Prostate gland (tissue), 2 donors: Measurements from ENCODE around the gene ARL6IP5. TPM values are rescaled to one million over a fixed set of nuclear protein-coding genes. Genes with fewer than 3 reads are reported as not detected.

Experiments
- DNase-seq: peaks from one replicate; pipeline ENCODE4 v3.0.0-alpha.2; 2019; ENCODE audit warnings: low spot score
- H3K27ac ChIP-seq, 2 donors: fragments of 200-600 bp; sonication (generic); 2 replicates each; pipeline ENCODE4 v1.5.1; 2017 to 2019
- H3K27me3 ChIP-seq: fragments of 200-600 bp; sonication (generic); replicated peaks from 2 replicates; pipeline ENCODE4 v1.5.1; 2019; ENCODE audit not compliant: insufficient read depth
- H3K36me3 ChIP-seq, 2 donors: fragments of 200-600 bp; sonication (generic); 1 replicate in 1 of 2; 2 replicates in 1 of 2; pipeline versions ENCODE4 v1.5.1 to v1.8.1; 2017 to 2019
- H3K4me1 ChIP-seq: fragments of 200-600 bp; sonication (generic); replicated peaks from 2 replicates; pipeline ENCODE4 v1.5.1; 2019
- H3K4me3 ChIP-seq, 2 donors: fragments of 200-600 bp; sonication (generic); 2 replicates each; pipeline ENCODE4 v1.5.1; 2017 to 2019
- H3K9me3 ChIP-seq: fragments of 200-600 bp; sonication (generic); 2 replicates; pipeline ENCODE4 v1.5.1; 2017
- CTCF ChIP-seq, 4 experiments: fragments of 200-600 bp in 2 of 4; fragments of 450-650 bp in 2 of 4; sonication (generic) in 2 of 4; IDR thresholded peaks; 1 replicate in 3 of 4; 2 replicates in 1 of 4; pipeline ENCODE4 v1.5.1; 2016 to 2019; ENCODE audit warnings: antibody characterized with exemption in 4 of 4, mild to moderate bottlenecking in 2 of 4, moderate library complexity in 2 of 4
- POLR2A ChIP-seq: fragments of 450-650 bp; IDR thresholded peaks from one replicate; pipeline ENCODE4 v1.6.1; 2016; ENCODE audit warnings: antibody characterized with exemption, mild to moderate bottlenecking
- POLR2AphosphoS5 ChIP-seq: sonication (generic); formaldehyde crosslinking; IDR thresholded peaks from one replicate; pipeline ENCODE4 v1.6.1; 2017; ENCODE audit warnings: antibody characterized with exemption
- WGBS: methylation state at CpG from one replicate; pipeline ENCODE4 v1.1.5; 2018; 5-methylcytosine and 5-hydroxymethylcytosine counted together
- intact Hi-C: fragments of 100-400 bp; cut with DNase I; formaldehyde crosslinking; loops from one replicate; pipeline ENCODE4 v1.14.2; 2022
- total RNA-seq, 2 donors: library from RNA; depleted of rRNA; stranded (reverse); fragments of >200 nt; gene quantifications; one replicate each; pipeline ENCODE4 v1.1.0, GENCODE V29; 2016

Gene ARL6IP5
- total RNA-seq, 2 donors from 2014 or later: 102 to 169 TPM

GRCh38 chr3:69080233-69080920 is 4.4 kb upstream of the ARL6IP5 start, which contains the start of gene UBA3:
TSS of gene UBA3 (minus strand) at chr3:69080365. CDS start at chr3:69080353, 12 bp downstream.
- intact Hi-C loops: no loop called here
- Histone ChIP-seq H3K4me1 (peaks cover 4% of the 10 kb centered on the region), H3K27ac (peak within 1 kb of the TSS; percentile 78 to 83), H3K27me3 (no peaks in the 10 kb centered on the region), H3K36me3 (no peaks in the 10 kb centered on the region), H3K9me3 (no peaks in the 10 kb centered on the region), H3K4me3 (peak within 1 kb of the TSS; percentile 93 to 96)
- TF ChIP-seq POLR2A: peak; percentile 70
- peak; percentile 85 for TF ChIP-seq POLR2AphosphoS5
- no peak for TF ChIP-seq CTCF (IDR thresholded peaks at IDR 0.05)
- 3% methylated on average over 36 of the region's 37 CpGs for WGBS
- DNase-seq: peak; percentile 90

GRCh38 chr3:69081583-69082262 is 3.0 kb upstream of the ARL6IP5 start:
- H3K27ac ChIP-seq: no peak overlapping the region
- intact Hi-C loops: no loop called here
- no peaks in the 10 kb centered on the region for H3K36me3 ChIP-seq
- H3K4me1 ChIP-seq: peaks cover 4% of the 10 kb centered on the region
- no peak for TF ChIP-seq CTCF (IDR thresholded peaks at IDR 0.05)
- no peak for TF ChIP-seq POLR2A
- no peak for TF ChIP-seq POLR2AphosphoS5
- no peak for DNase-seq
- WGBS: 82% methylated on average over 5 of the region's 5 CpGs
- H3K9me3 ChIP-seq: no peaks in the 10 kb centered on the region
- no peak overlapping the region for H3K4me3 ChIP-seq
- no peaks in the 10 kb centered on the region for H3K27me3 ChIP-seq

GRCh38 chr3:69082361-69082760 is 2.4 kb upstream of the ARL6IP5 start:
- Histone ChIP-seq H3K27ac (no peak overlapping the region), H3K27me3 (no peaks in the 10 kb centered on the region), H3K9me3 (no peaks in the 10 kb centered on the region), H3K36me3 (no peaks in the 10 kb centered on the region), H3K4me1 (peaks cover 8% of the 10 kb centered on the region), H3K4me3 (no peak overlapping the region)
- WGBS: 71% methylated on average over 2 of the region's 2 CpGs
- TF ChIP-seq POLR2A: no peak
- TF ChIP-seq CTCF (IDR thresholded peaks at IDR 0.05): no peak
- TF ChIP-seq POLR2AphosphoS5: no peak
- intact Hi-C loops: no loop called here
- no peak for DNase-seq

GRCh38 chr3:69082805-69083204 is 1.9 kb upstream of the ARL6IP5 start:
- intact Hi-C loops: no loop called here

More at GRCh38 chr3:69082805-69083204, 1.9 kb upstream of the ARL6IP5 start:
- Histone ChIP-seq H3K4me3 (no peak overlapping the region), H3K27me3 (no peaks in the 10 kb centered on the region), H3K36me3 (no peaks in the 10 kb centered on the region), H3K27ac (no peak overlapping the region), H3K4me1 (peaks cover 13% of the 10 kb centered on the region), H3K9me3 (no peaks in the 10 kb centered on the region)
- no peak for DNase-seq
- TF ChIP-seq POLR2A (no peak), POLR2AphosphoS5 (no peak), CTCF (IDR thresholded peaks at IDR 0.05) (no peak)
